Peyer's patch (tissue), 4 donors: ENCODE data around the gene EDRF1. TPM values are rescaled to one million over a fixed set of nuclear protein-coding genes. Genes with fewer than 3 reads are reported as not detected.
A peak's percentile ranks its signal among the peaks of the same experiment; 100 is the strongest.

ENCODE experiments used
- DNase-seq, 3 donors: peaks; one replicate each; pipeline ENCODE4 v3.0.0-alpha.2; 2017 to 2019
- H3K27ac ChIP-seq, 4 donors: fragments of 200-600 bp; sonication (generic); one replicate each; pipeline ENCODE4 v1.5.1; 2016 to 2019
- H3K27me3 ChIP-seq, 2 donors: fragments of 200-600 bp; sonication (generic); one replicate each; pipeline ENCODE4 v1.5.1; 2019
- H3K36me3 ChIP-seq, 3 donors: fragments of 200-600 bp; sonication (generic); one replicate each; pipeline ENCODE4 v1.5.1; 2016 to 2019
- H3K4me1 ChIP-seq, 4 donors: fragments of 200-600 bp; sonication (generic); one replicate each; pipeline ENCODE4 v1.5.1; 2016 to 2019
- H3K4me3 ChIP-seq, 4 donors: fragments of 200-600 bp; sonication (generic); 1 replicate in 3 of 4; 2 replicates in 1 of 4; pipeline ENCODE4 v1.5.1; 2016 to 2019; ENCODE audit warnings: mild to moderate bottlenecking in 1 of 4
- H3K9me3 ChIP-seq, 4 donors: fragments of 200-600 bp; sonication (generic); one replicate each; pipeline ENCODE4 v1.5.1; 2016 to 2019; ENCODE audit warnings: mild to moderate bottlenecking in 1 of 4
- POLR2A ChIP-seq, 2 donors: fragments of 450-650 bp; IDR thresholded peaks; one replicate each; pipeline ENCODE4 v1.5.1; 2017; ENCODE audit warnings: antibody characterized with exemption in 2 of 2, mild to moderate bottlenecking in 2 of 2, moderate library complexity in 2 of 2
- total RNA-seq, 4 donors: library from RNA; depleted of rRNA; stranded (reverse); fragments of >200 nt; gene quantifications; one replicate each; pipeline ENCODE4 v1.1.0, GENCODE V29; 2016
- TF ChIP-seq, protein P1 (sequence below), 6 experiments: fragments of 450-650 bp in 4 of 6; fragments of 200-600 bp in 2 of 6; sonication (generic) in 1 of 6; IDR thresholded peaks; one replicate each; pipeline ENCODE4 v1.5.1; 2017 to 2019; ENCODE audit warnings: antibody characterized with exemption in 6 of 6, mild to moderate bottlenecking in 3 of 6, moderate library complexity in 1 of 6

The EDRF1 gene
- total RNA-seq, 4 donors from 2014 or later, result 24.3 to 60.2 (median 36.5) TPM

GRCh38 chr10:125699562-125700143 is 19.9 kb upstream of the EDRF1 start:
- H3K9me3 ChIP-seq, result no peaks in the 10 kb centered on the region
- no peaks in the 10 kb centered on the region for H3K27me3 ChIP-seq
- no peak for TF ChIP-seq POLR2A (IDR thresholded peaks at IDR 0.05)
- TF ChIP-seq, protein P1, sequence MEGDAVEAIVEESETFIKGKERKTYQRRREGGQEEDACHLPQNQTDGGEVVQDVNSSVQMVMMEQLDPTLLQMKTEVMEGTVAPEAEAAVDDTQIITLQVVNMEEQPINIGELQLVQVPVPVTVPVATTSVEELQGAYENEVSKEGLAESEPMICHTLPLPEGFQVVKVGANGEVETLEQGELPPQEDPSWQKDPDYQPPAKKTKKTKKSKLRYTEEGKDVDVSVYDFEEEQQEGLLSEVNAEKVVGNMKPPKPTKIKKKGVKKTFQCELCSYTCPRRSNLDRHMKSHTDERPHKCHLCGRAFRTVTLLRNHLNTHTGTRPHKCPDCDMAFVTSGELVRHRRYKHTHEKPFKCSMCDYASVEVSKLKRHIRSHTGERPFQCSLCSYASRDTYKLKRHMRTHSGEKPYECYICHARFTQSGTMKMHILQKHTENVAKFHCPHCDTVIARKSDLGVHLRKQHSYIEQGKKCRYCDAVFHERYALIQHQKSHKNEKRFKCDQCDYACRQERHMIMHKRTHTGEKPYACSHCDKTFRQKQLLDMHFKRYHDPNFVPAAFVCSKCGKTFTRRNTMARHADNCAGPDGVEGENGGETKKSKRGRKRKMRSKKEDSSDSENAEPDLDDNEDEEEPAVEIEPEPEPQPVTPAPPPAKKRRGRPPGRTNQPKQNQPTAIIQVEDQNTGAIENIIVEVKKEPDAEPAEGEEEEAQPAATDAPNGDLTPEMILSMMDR (IDR thresholded peaks at IDR 0.05), result no peak
- no peak overlapping the region for H3K4me3 ChIP-seq
- no peaks in the 10 kb centered on the region for H3K4me1 ChIP-seq
- H3K27ac ChIP-seq, result no peak overlapping the region
- no peaks in the 10 kb centered on the region for H3K36me3 ChIP-seq
- DNase-seq, result no peak

DNA sequence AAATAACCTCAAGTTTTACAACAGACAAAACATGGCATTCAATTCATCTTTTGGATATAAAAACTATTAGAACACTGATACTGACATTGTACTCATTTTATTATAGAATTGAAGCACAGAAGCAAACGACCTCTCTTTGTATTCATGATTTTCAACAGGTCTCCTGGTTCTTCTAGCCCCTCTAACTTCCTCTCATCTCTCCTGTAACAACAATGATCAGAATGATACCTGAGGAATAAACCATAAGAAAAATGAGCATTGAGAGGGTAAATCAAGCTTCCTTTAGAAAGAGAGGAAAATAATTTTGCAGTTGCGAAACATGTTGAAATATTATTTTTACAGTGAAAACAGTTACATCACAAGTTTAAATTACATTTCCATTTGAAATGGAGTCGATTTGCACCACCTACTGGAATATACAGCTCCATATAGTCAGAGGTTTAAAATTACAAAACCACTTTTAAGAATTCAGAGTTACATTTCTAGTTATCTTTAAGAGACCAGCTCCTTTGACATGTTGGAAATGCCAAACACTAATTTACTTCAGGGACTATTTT is 19.1 kb upstream of the EDRF1 start:
- Histone ChIP-seq H3K4me3 (no peak overlapping the region), H3K27ac (no peak overlapping the region), H3K27me3 (no peaks in the 10 kb centered on the region), H3K36me3 (no peaks in the 10 kb centered on the region), H3K9me3 (no peaks in the 10 kb centered on the region), H3K4me1 (no peaks in the 10 kb centered on the region)
- DNase-seq, result no peak
- no peak for TF ChIP-seq POLR2A (IDR thresholded peaks at IDR 0.05)
- TF ChIP-seq, protein P1 (IDR thresholded peaks at IDR 0.05), result peak in 1 of 6 experiments; percentile 5

GRCh38 chr10:125707541-125708468 is 11.7 kb upstream of the EDRF1 start:
- Histone ChIP-seq H3K27ac (no peak overlapping the region), H3K4me3 (no peak overlapping the region), H3K4me1 (peaks cover 0 to 10% (median 0%) of the 10 kb centered on the region in 4 donors), H3K27me3 (no peaks in the 10 kb centered on the region), H3K9me3 (no peaks in the 10 kb centered on the region), H3K36me3 (no peaks in the 10 kb centered on the region)
- no peak for DNase-seq
- no peak for TF ChIP-seq POLR2A (IDR thresholded peaks at IDR 0.05)
- TF ChIP-seq, protein P1 (IDR thresholded peaks at IDR 0.05), result no peak

DNA sequence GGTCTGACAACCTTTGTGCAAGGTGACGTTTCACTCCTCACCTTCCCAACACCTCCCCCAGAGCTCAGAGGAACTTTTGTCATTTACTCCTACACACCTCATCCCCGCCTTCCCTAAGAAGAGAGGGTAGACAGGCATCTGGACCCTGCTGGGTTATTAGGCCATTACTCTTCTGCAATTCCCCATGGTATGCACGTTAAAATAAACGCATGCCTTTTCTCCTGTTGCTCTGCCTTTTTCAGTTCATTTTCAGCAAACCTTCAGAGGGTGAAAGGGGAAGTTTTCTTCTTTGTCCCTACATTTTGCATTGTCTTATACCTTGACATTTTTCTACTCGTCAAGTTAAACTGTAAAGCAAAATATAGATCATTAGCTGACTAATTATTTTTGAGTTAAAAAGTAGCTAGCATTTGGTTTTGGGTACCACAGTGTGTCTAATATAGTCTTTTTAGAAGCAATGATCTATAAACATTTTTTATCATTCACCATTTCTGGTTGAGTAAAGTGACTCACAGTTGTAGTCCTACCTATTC is 10.5 kb upstream of the EDRF1 start:
- Histone ChIP-seq H3K27me3 (no peaks in the 10 kb centered on the region), H3K36me3 (no peaks in the 10 kb centered on the region), H3K27ac (no peak overlapping the region), H3K4me3 (no peak overlapping the region), H3K4me1 (peaks cover 0 to 10% (median 0%) of the 10 kb centered on the region in 4 donors), H3K9me3 (no peaks in the 10 kb centered on the region)
- DNase-seq, result no peak
- TF ChIP-seq POLR2A (IDR thresholded peaks at IDR 0.05), result no peak
- TF ChIP-seq, protein P1 (IDR thresholded peaks at IDR 0.05), result no peak

- H3K27ac ChIP-seq, result no peak overlapping the region
- H3K4me3 ChIP-seq, result no peak overlapping the region
Measured at GRCh38 chr10:125709553-125710474, 9.7 kb upstream of the EDRF1 start.

More at GRCh38 chr10:125709553-125710474, 9.7 kb upstream of the EDRF1 start:
- no peak for TF ChIP-seq POLR2A (IDR thresholded peaks at IDR 0.05)
- TF ChIP-seq, protein P1 (IDR thresholded peaks at IDR 0.05), result no peak
- no peak for DNase-seq
- no peaks in the 10 kb centered on the region for H3K36me3 ChIP-seq
- H3K9me3 ChIP-seq, result no peaks in the 10 kb centered on the region
- H3K4me1 ChIP-seq, result peaks cover 0 to 10% (median 0%) of the 10 kb centered on the region in 4 donors
- H3K27me3 ChIP-seq, result no peaks in the 10 kb centered on the region
